ENCODE data around the gene AMTN. TPM values are rescaled to one million over a fixed set of nuclear protein-coding genes. Genes with fewer than 3 reads are reported as not detected.

AMTN gene
- total RNA-seq, 2 donors from 2014 or later: not detected

DNA sequence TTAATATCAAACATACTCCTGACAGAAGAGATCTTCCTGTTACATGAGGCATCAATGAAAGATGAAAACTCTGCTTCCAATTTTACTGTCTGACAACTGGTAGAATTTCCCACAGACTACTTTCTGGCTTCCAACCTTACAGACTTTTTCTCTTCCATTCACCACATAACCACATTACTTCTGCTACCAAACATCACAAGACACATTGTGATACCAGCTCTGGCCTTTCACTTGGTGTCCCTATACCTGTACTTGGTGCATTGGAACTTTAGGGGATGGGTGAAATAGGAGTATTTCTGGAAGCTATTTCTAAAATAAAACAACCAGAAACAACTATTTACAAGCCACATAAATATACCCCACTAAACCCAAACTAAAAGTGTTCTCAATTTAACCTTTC lies 20.5 kb downstream of the AMTN start:
- H3K27me3 ChIP-seq: no peaks in the 10 kb centered on the region
- H3K27ac ChIP-seq: no peak overlapping the region
- no peaks in the 10 kb centered on the region for H3K9me3 ChIP-seq
- TF ChIP-seq, protein P1, sequence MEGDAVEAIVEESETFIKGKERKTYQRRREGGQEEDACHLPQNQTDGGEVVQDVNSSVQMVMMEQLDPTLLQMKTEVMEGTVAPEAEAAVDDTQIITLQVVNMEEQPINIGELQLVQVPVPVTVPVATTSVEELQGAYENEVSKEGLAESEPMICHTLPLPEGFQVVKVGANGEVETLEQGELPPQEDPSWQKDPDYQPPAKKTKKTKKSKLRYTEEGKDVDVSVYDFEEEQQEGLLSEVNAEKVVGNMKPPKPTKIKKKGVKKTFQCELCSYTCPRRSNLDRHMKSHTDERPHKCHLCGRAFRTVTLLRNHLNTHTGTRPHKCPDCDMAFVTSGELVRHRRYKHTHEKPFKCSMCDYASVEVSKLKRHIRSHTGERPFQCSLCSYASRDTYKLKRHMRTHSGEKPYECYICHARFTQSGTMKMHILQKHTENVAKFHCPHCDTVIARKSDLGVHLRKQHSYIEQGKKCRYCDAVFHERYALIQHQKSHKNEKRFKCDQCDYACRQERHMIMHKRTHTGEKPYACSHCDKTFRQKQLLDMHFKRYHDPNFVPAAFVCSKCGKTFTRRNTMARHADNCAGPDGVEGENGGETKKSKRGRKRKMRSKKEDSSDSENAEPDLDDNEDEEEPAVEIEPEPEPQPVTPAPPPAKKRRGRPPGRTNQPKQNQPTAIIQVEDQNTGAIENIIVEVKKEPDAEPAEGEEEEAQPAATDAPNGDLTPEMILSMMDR (IDR thresholded peaks at IDR 0.05): no peak
- no peak for DNase-seq (ENCODE audit: low spot score)
- no peaks in the 10 kb centered on the region for H3K4me1 ChIP-seq
- H3K36me3 ChIP-seq: no peaks in the 10 kb centered on the region
- H3K4me3 ChIP-seq: no peak overlapping the region

DNA sequence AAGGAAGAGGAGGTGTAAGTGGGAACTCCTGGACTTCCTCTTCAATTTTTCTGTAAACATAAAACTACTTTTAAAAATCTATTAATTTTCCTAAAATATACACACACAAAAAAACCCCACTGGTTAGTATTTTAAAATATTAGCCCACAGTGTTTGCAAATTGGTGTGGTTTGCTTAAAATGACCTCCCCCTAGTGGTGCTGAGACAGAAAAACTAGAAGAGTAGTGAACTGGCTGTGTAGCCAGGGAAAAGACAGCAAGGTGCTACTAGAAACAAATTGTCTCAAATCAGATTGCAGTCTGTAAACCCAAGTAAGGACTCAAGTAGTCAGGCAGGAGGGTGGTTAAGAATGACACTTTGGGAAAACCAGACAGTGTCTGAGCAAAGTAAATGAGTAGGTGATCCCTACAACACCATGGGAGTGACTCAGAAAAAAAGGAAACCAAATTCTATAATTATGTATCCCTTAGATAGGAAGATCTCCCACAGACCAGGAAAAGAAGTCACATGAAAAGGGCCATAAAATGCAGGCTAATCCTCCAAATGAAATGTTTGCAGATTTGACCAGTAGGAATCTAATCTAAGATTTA lies 26.0 kb downstream of the AMTN start:
- H3K27me3 ChIP-seq: no peaks in the 10 kb centered on the region
- no peaks in the 10 kb centered on the region for H3K4me1 ChIP-seq
- no peak overlapping the region for H3K27ac ChIP-seq
- TF ChIP-seq, protein P1 (IDR thresholded peaks at IDR 0.05): peak in 1 of 2 donors; percentile 35
- no peaks in the 10 kb centered on the region for H3K36me3 ChIP-seq
- H3K9me3 ChIP-seq: no peaks in the 10 kb centered on the region
- no peak overlapping the region for H3K4me3 ChIP-seq
- no peak for DNase-seq (ENCODE audit: low spot score)

DNA sequence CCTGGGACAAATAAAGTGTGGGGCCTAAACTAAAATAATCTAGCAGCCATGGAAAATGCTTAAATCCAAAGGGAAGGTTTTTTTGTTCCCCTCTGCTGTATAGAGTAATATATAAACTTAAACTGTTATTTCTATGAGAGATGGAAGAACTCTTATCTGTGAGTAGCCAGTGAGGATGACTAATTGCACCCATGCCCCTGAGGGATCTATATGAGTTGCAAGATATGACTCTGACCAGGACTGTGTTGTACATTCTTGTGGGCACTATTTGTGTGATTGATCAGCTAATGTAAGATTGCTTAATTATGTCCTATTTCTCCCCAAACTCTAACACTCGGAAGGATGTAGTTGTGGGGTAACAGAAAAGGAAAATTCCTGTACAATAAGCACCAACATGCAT lies 38.5 kb downstream of the AMTN start:
- no peaks in the 10 kb centered on the region for H3K4me1 ChIP-seq
- no peak overlapping the region for H3K4me3 ChIP-seq
- no peaks in the 10 kb centered on the region for H3K36me3 ChIP-seq
- H3K27me3 ChIP-seq: no peaks in the 10 kb centered on the region
- TF ChIP-seq, protein P1 (IDR thresholded peaks at IDR 0.05): no peak
- no peak overlapping the region for H3K27ac ChIP-seq
- DNase-seq (ENCODE audit: low spot score): no peak
- no peaks in the 10 kb centered on the region for H3K9me3 ChIP-seq

DNA sequence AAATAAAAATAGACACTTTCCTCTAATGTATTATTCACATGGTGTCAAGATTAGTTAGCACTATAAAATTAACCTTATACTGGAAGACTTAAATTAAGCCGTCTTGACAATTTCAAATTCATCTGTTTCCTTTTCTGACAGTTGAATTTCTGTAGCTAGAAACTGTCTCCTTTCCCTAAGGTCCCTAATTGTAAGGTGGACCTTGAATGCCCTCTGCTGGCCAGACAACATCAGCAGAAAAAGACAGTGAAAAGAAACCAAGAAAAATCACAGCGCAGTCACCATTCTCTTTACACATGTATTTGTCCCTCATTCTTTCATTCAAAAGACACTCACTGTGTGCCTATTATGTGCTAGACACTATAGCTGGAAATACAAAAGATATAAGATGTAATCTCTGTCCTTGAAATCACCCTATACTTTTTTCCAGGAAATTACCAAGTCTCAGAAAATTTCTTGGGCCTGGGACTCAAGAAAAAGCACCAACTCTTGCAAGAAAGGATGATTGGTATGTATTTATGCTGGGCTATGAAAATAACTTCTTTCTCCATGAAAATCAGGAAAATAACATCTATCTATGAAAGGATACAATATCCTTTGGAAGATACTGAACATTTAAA lies 41.0 kb downstream of the AMTN start:
- H3K27me3 ChIP-seq: no peaks in the 10 kb centered on the region
- no peaks in the 10 kb centered on the region for H3K4me1 ChIP-seq
- H3K9me3 ChIP-seq: no peaks in the 10 kb centered on the region
- H3K4me3 ChIP-seq: no peak overlapping the region
- TF ChIP-seq, protein P1 (IDR thresholded peaks at IDR 0.05): peak in 1 of 2 donors; percentile 70
- H3K27ac ChIP-seq: no peak overlapping the region
- no peaks in the 10 kb centered on the region for H3K36me3 ChIP-seq
- no peak for DNase-seq (ENCODE audit: low spot score)

DNA sequence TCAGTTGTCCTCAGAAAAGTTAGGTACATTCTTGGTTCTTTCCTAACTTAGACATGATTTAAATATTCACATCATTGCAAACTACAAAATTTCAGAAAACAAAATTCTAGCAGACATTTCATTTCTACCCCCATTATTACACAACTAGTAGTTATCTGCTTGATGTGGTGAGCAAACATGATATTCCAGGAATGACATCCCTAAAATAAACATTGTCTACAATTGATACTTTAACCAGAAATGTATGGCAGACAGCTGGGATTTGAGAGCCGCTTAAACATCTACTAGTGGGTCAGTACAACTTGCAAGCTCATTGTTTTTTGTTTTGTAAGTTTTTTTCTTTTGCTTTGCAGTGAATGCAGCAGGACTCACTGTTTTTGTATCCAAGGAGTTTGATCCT lies 41.6 kb downstream of the AMTN start:
- H3K4me3 ChIP-seq: no peak overlapping the region

More for the DNA sequence above, 41.6 kb downstream of the AMTN start:
- no peaks in the 10 kb centered on the region for H3K9me3 ChIP-seq
- H3K27me3 ChIP-seq: no peaks in the 10 kb centered on the region
- H3K36me3 ChIP-seq: no peaks in the 10 kb centered on the region
- no peak overlapping the region for H3K27ac ChIP-seq
- TF ChIP-seq, protein P1 (IDR thresholded peaks at IDR 0.05): no peak
- no peak for DNase-seq (ENCODE audit: low spot score)
- no peaks in the 10 kb centered on the region for H3K4me1 ChIP-seq
